Nucleus accumbens (tissue), 56 donors: ENCODE data around the gene RNU1-2.
A peak's percentile ranks its signal among the peaks of the same experiment; 100 is the strongest.
"Not testable (repeated sequence)": the region's sequence is repeated elsewhere in the genome, so short reads cannot be mapped to it uniquely, and the experiment has no call there.

Experiments used
- DNase-seq, 56 donors: peaks; one replicate each; lab custom pipeline; 2025; lab: John Stamatoyannopoulos, UW

Gene RNU1-2

GRCh38 chr1:16922885-16923431 lies 27.2 kb downstream of the RNU1-2 start:
- no peak for DNase-seq

GRCh38 chr1:16924216-16924918 lies 28.6 kb downstream of the RNU1-2 start:
- peak in 1 of 56 donors; percentile 20 for DNase-seq

- DNase-seq = no peak
These were observed 29.2 kb downstream of the RNU1-2 start for GRCh38 chr1:16924919-16925477.

- DNase-seq = peak in 4 of 56 donors; percentile 20 to 59 (median 38)
These were observed 30.1 kb downstream of the RNU1-2 start for GRCh38 chr1:16925635-16926490.

- peak in 26 of 56 donors; percentile 11 to 77 (median 30) for DNase-seq
These were observed 30.8 kb downstream of the RNU1-2 start for GRCh38 chr1:16926491-16927073.

GRCh38 chr1:16927256-16927655 lies 31.5 kb downstream of the RNU1-2 start:
- DNase-seq = no peak

GRCh38 chr1:16927711-16928485 lies 32.1 kb downstream of the RNU1-2 start:
- DNase-seq = no peak

GRCh38 chr1:16929146-16930041 lies 33.6 kb downstream of the RNU1-2 start:
- DNase-seq = not testable (repeated sequence)

- DNase-seq = not testable (repeated sequence)
These were observed 35.6 kb downstream of the RNU1-2 start for GRCh38 chr1:16931206-16931934.

- peak in 7 of 56 donors; percentile 10 to 59 (median 22) for DNase-seq
These were observed 38.2 kb downstream of the RNU1-2 start for GRCh38 chr1:16933945-16934344.

- DNase-seq = not testable (repeated sequence)
These were observed 40.8 kb downstream of the RNU1-2 start for GRCh38 chr1:16936580-16936979.

GRCh38 chr1:16938351-16939321 lies 42.9 kb downstream of the RNU1-2 start:
- DNase-seq = no peak

- DNase-seq = not testable (repeated sequence)
These were observed 43.8 kb downstream of the RNU1-2 start for GRCh38 chr1:16939386-16940180.

- no peak for DNase-seq
These were observed 48.3 kb downstream of the RNU1-2 start for GRCh38 chr1:16944038-16944437.

GRCh38 chr1:16945512-16945911 lies 49.7 kb downstream of the RNU1-2 start:
- not testable (repeated sequence) for DNase-seq
